Ecto neural progenitor cell (in vitro differentiated cells): ENCODE measurements around the gene MCRS1.

ENCODE experiments used
- DNase-seq: peaks from one replicate; pipeline ENCODE4 v3.0.0-alpha.2; 2018; ENCODE audit warnings: low spot score

The MCRS1 gene

GRCh38 chr12:49540229-49541139 is 27.5 kb downstream of the MCRS1 start:
- no peak for DNase-seq

DNA sequence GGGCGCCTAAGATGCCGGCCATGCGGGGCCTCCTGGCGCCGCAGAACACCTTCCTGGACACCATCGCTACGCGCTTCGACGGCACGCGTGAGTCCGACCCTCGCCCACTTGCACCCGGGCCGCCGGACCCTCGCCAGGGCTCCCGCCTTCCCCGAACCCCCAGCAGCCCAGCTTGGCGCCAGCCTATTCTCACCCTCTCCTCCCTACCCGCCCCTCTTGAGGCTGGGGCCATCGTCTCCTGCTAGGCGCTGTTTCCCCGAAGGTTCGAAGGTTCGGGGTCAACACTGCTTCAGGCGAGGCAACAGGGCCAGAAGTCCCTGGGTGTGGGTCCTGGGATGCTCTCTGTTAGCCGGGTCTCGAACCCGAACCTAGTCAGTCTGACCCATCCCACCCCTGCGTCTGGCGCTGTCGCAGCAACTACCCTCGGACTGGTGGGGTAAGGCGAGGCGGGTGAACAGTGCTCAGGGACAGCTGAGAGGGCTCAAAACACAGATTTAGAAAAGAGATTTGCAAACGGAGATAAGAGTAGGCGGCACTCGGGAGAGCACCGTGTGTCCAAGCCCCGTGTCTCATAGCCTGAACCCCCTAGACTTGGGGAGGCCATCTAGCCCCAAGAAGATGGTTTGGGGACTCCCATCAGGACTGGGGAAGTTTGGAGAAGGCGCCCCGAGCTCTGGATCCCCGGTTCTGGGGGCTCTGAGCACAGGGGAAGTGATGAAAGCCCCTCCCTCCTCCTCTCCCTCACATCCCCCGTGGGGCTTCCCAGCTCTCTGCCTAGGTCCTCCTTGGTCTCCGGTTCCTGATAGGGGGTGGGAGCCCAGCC is 28.3 kb downstream of the MCRS1 start:
- no peak for DNase-seq

DNA sequence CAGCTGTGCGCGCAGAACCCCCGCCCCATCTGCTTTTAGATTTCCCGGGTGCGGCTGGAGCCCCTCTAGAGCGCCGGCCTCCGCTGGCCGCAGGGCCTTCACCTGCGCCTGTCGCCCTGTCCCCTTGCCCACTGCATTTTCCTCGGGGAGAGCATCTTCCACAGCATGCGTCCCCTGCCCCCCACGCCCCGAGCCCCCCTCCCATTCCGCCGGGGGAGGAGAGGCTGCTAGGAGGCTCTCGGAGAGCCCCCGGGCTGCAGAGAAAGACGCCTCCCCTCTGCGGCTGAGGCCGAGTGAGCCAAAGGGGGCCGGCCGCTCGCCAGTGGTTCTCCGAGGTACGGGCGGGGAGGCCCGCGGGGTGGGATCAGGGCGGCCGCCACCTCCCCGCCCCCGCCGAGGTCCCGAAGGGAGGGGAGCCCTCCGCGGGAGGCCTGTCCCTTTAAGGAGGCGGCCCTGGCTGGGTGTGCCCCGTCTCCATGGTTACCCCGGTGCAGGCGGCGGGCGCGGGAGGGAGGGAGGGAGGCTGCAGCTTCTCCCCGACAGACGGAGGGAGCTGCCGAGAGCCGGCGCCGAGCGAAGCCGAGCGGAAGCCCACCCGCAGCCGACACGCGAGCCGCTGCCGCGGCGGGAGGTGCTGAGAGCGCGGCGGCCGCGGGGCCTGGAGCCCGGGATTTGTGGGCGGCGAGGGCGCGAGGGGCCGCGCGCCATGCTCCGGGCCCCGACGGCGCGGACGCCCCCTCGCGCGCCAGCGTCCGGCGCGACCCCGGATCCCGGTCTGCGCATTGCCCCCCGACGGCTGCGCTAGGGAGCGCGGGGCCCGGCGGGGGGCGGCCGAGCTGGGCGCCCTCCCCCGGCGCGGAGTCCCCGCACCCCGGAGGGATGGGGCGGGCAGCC is 29.2 kb downstream of the MCRS1 start, which contains the start of gene KCNH3:
KCNH3 (plus strand) TSS at position 521 of the 894 bp plus-strand sequence. CDS start 387 bp downstream, outside the sequence.
- DNase-seq, result peak; percentile 92

DNA sequence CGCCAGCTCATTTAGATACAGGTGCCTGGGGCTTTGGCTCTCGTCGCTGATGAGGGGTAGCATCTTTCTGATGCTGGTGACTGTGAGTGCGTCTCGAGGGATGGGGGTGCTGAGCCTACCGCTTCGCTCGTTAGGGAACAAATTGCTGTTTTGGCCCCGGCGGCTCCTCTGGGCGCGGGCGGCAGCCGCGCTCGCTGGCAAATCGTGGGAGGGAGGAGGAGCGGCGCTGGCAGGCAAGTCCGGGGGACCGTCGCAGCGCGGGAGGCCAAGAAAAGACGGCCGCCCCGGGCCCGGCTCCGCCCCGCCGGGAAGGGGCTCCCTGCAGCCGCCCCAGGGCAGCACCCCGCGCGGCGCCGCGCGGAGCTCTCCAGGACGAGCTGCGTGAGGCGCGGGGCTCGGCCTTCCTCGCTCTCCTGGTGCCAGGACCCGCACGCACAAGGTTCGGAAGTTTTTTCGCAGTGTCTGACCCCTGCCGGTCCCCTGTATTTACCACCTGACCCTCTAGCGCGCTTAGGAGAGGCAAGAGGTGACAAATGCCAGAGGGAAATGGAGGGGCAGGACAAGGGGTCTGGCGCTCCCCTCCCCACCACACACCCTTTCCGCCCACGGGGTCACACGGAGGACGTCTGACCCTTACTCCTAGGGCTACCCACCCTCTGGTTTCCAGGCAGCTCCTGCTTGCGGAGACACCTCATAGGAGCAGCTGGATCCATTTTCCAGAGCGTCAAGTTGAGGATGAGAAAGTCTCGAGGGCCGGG is 30.0 kb downstream of the MCRS1 start:
- DNase-seq, result peak; percentile 77

- DNase-seq, result no peak
Observed at GRCh38 chr12:49537231-49537751, 30.7 kb downstream of the MCRS1 start.

- peak; percentile 26 for DNase-seq
Observed at GRCh38 chr12:49536526-49537071, 31.3 kb downstream of the MCRS1 start.

GRCh38 chr12:49535921-49536525 is 31.9 kb downstream of the MCRS1 start:
- DNase-seq, result peak; percentile 39

DNA sequence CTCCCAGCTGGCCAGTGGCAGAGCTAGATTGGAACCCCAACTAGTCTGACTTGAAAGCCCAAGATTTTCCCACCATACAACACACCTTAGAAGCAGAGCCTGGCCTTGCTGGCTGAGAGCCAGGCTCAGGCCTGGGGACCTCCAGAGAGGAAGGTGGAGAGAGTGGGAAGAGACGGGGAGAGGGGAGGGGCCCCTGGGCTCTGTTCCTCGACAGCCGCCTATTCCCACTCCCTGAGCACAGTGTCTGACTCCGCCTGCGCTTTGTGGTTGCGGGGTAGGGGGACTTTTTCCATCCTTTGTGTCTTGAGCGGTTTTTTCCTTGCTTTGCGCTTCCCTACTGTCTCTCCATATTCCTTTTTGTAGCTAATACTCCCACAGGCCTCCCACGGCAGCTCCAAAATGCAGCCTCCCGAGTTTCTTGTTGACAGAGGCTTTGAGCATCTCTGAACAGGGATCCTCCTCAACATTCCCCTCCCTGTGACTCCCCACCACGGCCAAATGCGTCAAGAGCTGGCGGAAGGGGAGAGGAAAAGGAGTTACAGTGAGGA is 33.1 kb downstream of the MCRS1 start:
- peak; percentile 42 for DNase-seq

DNA sequence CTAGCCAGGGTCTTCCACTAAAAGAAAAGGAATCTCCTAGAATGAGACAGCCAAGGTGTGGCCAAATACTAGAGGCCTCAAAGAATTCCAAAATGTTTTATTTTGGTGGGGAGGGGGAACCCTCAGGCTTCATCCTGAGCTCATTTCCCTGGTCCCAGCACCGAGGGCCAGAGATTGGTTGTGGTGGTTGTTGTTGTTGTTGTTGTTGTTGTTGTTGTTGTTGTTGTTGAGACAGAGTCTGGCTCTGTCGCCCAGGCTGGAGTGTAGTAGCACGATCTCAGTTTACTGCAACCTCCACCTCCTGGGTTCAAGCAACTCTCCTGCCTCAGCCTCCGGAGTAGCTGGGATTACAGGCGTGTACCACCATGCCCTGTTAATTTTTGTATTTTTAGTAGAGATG is 33.8 kb downstream of the MCRS1 start:
- DNase-seq, result peak; percentile 23

DNA sequence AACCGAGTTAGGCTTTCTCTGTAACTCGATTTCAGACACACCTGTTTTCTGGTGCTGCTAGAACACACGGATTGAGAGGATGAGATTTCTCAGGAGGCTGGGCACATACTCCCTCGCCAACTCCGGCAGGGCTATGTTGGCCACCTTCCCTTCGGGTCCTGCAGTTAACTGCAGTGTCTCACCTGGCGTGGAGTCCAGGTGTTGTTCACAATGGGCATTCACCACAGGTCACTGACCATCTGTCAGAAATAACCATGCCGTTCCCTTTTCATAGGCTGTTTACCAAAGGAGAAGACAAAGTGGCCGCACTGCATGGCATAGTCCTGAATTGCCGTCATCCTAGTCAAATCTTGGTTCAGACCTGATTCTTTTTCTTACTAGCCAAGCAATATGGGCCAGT is 34.6 kb downstream of the MCRS1 start:
- peak; percentile 37 for DNase-seq

DNA sequence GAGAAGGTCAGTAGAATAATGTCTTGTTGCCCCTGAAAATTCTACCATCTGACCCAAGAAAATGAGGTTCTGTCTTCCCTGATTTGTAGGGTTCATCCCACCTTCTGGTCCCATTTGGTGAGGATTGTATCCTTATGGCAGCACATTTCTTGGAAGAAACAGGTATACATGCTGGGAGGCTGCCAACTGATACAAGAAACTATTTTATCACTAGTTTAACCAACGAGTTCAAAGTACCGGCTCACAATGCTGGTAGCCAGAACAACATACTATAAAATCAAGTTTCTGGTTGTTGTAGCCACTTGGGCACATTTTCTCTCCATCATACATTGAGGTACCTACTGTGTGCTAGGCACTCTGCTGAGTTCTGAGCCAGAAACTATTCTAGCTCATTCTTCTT is 36.2 kb downstream of the MCRS1 start:
- DNase-seq, result peak; percentile 9

GRCh38 chr12:49529414-49529813 is 38.5 kb downstream of the MCRS1 start:
- DNase-seq, result no peak

DNA sequence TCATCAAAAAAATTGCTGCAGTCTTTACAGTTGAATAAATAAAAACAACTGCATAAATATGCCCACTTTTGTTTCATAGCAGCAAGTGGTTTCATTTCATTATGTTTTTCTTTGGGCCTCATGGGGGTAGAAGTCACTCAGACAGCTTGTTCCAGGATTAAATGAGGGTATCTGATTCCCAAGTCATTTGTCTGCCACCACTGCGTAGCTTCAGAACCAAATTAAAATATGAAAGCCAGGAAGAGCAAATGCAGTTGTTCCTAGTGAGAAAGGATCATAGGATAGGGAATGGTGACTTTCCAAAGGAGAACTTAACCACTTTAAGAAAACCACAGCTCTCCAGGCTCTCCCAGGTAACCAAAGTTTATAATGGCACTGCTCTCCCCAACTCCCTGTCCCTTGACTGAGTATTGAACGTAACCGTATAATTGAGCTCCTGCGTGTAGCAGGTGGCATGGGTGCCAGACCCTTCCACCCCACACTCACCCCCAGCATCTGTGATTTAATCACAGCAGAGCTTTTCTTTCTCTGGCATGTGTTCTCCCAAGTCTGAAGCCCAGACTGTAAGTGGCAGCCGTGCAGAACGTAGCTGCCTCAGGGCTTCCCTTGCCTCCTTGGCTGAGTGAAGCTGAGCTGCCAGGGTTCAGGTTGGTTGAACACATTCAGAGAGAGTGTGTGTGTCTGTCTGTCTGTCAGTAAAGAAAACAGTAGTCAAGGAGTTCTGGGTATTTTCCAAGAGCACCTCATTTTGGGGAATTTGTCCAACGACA is 40.4 kb downstream of the MCRS1 start:
- no peak for DNase-seq

GRCh38 chr12:49525942-49526341 is 42.0 kb downstream of the MCRS1 start:
- DNase-seq, result no peak

DNA sequence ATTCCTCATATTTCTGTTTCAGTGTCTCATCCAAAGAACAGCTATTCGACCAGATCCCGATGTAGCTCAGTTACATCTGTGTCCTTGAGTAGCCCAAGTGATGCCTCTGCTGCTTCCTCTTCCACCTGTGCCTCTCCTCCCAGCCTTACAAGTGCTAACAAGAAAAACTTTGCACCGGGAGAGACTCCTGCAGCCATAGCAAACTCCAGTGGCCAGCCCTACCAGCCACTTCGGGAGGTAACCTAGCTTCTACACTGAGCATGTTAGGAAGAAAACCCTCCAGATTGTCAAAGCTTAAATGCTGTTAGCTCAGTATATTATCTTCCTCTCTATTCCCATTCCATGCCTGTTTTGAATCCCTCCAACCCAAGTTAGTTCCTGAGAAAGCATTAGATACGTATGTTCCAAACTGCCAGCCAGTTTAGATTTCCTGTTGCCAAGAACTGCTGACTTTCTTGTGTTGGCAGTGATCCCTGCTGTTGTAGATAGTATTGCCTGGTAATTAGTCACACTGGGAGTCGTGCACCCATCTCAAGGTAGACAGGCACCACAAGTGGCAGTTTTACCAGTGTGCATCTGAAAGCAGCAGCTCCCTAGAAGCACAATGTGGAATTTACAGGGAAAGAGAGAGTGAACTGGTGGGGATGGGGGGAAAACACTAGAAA is 43.1 kb downstream of the MCRS1 start:
- no peak for DNase-seq

GRCh38 chr12:49521389-49521788 is 46.6 kb downstream of the MCRS1 start:
- no peak for DNase-seq

DNA sequence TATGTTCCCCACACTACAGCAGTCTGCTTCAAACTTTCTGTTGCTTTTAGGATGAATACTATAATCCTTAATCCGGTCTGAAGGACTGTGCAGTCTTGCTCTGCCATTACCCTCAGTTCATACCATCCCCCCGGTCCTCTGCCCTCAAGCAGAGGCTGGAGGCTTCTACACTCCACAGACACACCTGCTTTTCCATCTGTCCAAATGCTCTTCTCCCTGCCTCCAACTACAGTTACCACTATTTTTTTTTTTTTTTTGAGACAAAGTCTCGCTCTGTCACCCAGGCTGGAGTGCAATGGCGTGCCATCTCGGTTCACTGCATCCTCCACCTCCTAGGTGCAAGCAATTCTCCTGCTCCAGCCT is 48.4 kb downstream of the MCRS1 start:
- DNase-seq, result no peak

DNA sequence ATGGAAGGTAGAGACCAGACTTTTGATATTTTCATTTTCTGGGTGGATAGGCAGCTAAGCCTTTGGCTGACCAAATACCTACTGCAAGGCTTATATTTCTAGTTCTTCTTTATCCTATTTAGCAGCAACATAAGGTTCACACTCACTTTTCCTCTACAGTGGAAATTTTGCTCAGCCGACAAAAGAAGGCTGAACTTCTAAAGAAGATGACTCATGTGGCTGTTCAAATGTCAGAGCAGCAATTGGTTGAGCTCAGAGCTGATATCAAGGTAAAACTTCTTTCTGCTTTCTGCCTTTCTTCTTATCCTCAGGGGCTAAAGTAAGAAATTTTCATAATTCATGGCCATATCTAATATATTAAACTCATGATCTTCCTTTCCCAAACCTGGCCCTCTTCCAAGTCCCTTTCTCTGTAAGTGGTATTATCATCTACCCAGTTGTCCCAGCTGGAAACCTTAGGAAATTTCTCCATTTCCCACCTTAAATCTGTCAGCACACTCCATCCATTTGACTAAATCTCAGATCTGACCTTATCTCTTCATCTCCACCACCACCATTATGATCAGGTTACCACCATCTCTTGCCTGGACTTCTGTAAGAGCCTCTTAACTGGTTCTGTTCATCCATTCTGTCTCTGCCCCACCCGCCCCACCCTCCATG is 48.9 kb downstream of the MCRS1 start:
- no peak for DNase-seq
